GM12878 (cell line): ENCODE measurements around the gene PHLDA3.

Experiments used
- EP300 ChIP-seq, 2 experiments: fragments of 150-350 bp in 1 of 2; IDR thresholded peaks; 2 replicates each; pipeline ENCODE4 v1.6.1; 2011 to 2012; ENCODE audit warnings: low read depth in 2 of 2, low read length in 2 of 2, borderline replicate concordance in 1 of 2, improper control_type of control experiment in 1 of 2, inconsistent platforms in 1 of 2; ENCODE audit not compliant: control insufficient read depth in 1 of 2
- POLR2AphosphoS2 ChIP-seq: IDR thresholded peaks from 2 replicates; pipeline ENCODE4 v1.6.1; 2011; ENCODE audit warnings: low read depth, mild to moderate bottlenecking, low read length, improper control_type of control experiment, moderate library complexity
- POLR2AphosphoS5 ChIP-seq: IDR thresholded peaks from 2 replicates; pipeline ENCODE4 v1.6.1; 2011; ENCODE audit warnings: mild to moderate bottlenecking, low read length, inconsistent platforms
- RAD21 ChIP-seq: IDR thresholded peaks from 2 replicates; pipeline ENCODE4 v1.6.1; 2011; ENCODE audit warnings: mild to moderate bottlenecking, low read depth, low read length, moderate library complexity; ENCODE audit not compliant: insufficient read depth
- RCOR1 ChIP-seq: conservative IDR thresholded peaks from 2 replicates; pipeline ENCODE4 v1.6.1; 2012; ENCODE audit warnings: low read depth, low read length, improper control_type of control experiment
- SREBF2 ChIP-seq: IDR thresholded peaks from 2 replicates; pipeline ENCODE4 v1.6.1; 2012; ENCODE audit warnings: mild to moderate bottlenecking, low read length
- TARDBP ChIP-seq: IDR thresholded peaks from 2 replicates; pipeline ENCODE4 v1.6.1; 2016; ENCODE audit warnings: borderline replicate concordance
- TCF7 ChIP-seq: IDR thresholded peaks from 2 replicates; pipeline ENCODE4 v1.6.1; 2014; ENCODE audit warnings: antibody characterized with exemption, borderline replicate concordance
- ZNF622 ChIP-seq: fragments of 450-650 bp; IDR thresholded peaks from 2 replicates; pipeline ENCODE4 v1.6.1; 2017; ENCODE audit warnings: mild to moderate bottlenecking, inconsistent platforms
- TF ChIP-seq, protein P1 (sequence below), 3 experiments: IDR thresholded peaks in 2 of 3; conservative IDR thresholded peaks in 1 of 3; 2 replicates each; pipeline ENCODE4 v1.5.1; 2011; ENCODE audit warnings: low read depth in 3 of 3, low read length in 3 of 3, mild to moderate bottlenecking in 3 of 3, control low read depth in 2 of 3, moderate library complexity in 2 of 3, inconsistent platforms in 1 of 3, mixed read lengths in 1 of 3; ENCODE audit not compliant: control insufficient read depth in 2 of 3, insufficient read depth in 1 of 3; ENCODE audit errors: extremely low read depth in 1 of 3
- TF ChIP-seq, protein P2 (sequence below): fragments of 450-650 bp; IDR thresholded peaks from 2 replicates; pipeline ENCODE4 v1.6.1; 2017; ENCODE audit warnings: mild to moderate bottlenecking
- TF ChIP-seq, protein P3 (sequence below): fragments of 450-650 bp; IDR thresholded peaks from 2 replicates; pipeline ENCODE4 v1.6.1; 2018; ENCODE audit warnings: borderline replicate concordance, mild to moderate bottlenecking; ENCODE audit not compliant: partially characterized antibody
- TF ChIP-seq, protein P4 (sequence below): IDR thresholded peaks from 2 replicates; pipeline ENCODE4 v1.6.1; 2011; ENCODE audit warnings: low read depth, mild to moderate bottlenecking, low read length, moderate library complexity, borderline replicate concordance; ENCODE audit errors: extremely low read depth
- TF ChIP-seq, protein P5 (sequence below): IDR thresholded peaks from 2 replicates; pipeline ENCODE4 v1.6.1; 2011; ENCODE audit warnings: low read depth, low read length, improper control_type of control experiment, borderline replicate concordance

DNA sequence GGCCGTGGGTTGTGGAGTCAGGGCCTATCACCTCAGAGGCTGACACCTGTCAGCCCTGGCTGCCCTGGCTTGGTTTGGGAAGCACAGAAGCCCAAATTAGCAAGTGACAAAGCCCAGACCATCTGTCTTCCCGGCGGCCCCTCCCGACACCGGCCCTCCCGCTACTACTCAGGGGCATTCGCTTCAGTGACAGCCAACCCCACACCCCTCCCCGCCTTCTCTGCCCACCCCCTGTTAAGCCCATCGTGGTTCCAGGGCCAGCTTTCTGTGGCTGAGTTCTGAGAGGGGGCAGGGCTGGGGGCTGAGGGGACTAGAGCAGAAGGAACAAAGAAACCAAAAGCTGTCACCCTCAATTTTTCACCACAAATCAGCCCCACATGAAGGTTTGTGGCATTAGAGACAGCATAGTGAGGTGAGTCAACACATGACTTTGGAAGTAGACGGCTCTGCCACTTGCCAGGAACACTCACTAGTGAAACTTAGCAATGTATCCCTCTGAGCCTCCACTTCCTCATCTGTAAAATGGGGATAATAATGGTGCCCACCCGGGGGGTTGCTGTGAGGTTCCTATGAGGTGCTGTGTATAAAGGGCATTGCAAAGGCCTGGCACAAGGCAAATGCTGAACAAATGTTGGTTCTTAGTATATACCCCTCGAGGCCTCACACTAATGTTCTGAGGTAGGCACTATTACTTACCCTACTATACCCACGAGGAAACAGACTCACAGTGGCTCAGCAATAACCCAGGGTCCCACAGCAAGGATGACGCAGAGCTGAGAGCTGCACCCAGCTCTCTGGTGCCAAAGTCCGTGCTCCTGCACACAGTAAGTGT is 42.3 kb downstream of the PHLDA3 start:
- TF ChIP-seq TARDBP (no peak), SREBF2 (no peak), POLR2AphosphoS5 (no peak), RAD21 (no peak), TCF7 (no peak), RCOR1 (no peak; the same call in 1 of the 2 replicates), POLR2AphosphoS2 (no peak), EP300 (IDR thresholded peaks at IDR 0.05; ENCODE audit: borderline replicate concordance in 1 of 2, control insufficient read depth in 1 of 2, low read depth in 2 of 2, low read length in 2 of 2) (peak; percentile 13 to 30; a peak in 1 of 4 replicates), ZNF622 (no peak)
- TF ChIP-seq, protein P1, sequence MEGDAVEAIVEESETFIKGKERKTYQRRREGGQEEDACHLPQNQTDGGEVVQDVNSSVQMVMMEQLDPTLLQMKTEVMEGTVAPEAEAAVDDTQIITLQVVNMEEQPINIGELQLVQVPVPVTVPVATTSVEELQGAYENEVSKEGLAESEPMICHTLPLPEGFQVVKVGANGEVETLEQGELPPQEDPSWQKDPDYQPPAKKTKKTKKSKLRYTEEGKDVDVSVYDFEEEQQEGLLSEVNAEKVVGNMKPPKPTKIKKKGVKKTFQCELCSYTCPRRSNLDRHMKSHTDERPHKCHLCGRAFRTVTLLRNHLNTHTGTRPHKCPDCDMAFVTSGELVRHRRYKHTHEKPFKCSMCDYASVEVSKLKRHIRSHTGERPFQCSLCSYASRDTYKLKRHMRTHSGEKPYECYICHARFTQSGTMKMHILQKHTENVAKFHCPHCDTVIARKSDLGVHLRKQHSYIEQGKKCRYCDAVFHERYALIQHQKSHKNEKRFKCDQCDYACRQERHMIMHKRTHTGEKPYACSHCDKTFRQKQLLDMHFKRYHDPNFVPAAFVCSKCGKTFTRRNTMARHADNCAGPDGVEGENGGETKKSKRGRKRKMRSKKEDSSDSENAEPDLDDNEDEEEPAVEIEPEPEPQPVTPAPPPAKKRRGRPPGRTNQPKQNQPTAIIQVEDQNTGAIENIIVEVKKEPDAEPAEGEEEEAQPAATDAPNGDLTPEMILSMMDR (IDR thresholded peaks at IDR 0.05 in 2 of 3, conservative IDR thresholded peaks at IDR 0.05 in 1 of 3; ENCODE audit: control insufficient read depth in 2 of 3, extremely low read depth in 1 of 3, insufficient read depth in 1 of 3, low read depth in 3 of 3, low read length in 3 of 3): no peak
- TF ChIP-seq, protein P2, sequence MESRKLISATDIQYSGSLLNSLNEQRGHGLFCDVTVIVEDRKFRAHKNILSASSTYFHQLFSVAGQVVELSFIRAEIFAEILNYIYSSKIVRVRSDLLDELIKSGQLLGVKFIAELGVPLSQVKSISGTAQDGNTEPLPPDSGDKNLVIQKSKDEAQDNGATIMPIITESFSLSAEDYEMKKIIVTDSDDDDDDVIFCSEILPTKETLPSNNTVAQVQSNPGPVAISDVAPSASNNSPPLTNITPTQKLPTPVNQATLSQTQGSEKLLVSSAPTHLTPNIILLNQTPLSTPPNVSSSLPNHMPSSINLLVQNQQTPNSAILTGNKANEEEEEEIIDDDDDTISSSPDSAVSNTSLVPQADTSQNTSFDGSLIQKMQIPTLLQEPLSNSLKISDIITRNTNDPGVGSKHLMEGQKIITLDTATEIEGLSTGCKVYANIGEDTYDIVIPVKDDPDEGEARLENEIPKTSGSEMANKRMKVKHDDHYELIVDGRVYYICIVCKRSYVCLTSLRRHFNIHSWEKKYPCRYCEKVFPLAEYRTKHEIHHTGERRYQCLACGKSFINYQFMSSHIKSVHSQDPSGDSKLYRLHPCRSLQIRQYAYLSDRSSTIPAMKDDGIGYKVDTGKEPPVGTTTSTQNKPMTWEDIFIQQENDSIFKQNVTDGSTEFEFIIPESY: no peak
- TF ChIP-seq, protein P3, sequence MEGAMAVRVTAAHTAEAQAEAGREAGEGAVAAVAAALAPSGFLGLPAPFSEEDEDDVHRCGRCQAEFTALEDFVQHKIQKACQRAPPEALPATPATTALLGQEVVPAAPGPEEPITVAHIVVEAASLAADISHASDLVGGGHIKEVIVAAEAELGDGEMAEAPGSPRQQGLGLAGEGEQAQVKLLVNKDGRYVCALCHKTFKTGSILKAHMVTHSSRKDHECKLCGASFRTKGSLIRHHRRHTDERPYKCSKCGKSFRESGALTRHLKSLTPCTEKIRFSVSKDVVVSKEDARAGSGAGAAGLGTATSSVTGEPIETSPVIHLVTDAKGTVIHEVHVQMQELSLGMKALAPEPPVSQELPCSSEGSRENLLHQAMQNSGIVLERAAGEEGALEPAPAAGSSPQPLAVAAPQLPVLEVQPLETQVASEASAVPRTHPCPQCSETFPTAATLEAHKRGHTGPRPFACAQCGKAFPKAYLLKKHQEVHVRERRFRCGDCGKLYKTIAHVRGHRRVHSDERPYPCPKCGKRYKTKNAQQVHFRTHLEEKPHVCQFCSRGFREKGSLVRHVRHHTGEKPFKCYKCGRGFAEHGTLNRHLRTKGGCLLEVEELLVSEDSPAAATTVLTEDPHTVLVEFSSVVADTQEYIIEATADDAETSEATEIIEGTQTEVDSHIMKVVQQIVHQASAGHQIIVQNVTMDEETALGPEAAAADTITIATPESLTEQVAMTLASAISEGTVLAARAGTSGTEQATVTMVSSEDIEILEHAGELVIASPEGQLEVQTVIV: no peak
- TF ChIP-seq, protein P4, sequence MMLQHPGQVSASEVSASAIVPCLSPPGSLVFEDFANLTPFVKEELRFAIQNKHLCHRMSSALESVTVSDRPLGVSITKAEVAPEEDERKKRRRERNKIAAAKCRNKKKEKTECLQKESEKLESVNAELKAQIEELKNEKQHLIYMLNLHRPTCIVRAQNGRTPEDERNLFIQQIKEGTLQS: no peak
- TF ChIP-seq, protein P5, sequence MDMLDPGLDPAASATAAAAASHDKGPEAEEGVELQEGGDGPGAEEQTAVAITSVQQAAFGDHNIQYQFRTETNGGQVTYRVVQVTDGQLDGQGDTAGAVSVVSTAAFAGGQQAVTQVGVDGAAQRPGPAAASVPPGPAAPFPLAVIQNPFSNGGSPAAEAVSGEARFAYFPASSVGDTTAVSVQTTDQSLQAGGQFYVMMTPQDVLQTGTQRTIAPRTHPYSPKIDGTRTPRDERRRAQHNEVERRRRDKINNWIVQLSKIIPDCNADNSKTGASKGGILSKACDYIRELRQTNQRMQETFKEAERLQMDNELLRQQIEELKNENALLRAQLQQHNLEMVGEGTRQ: no peak
